ELR (cell line): ENCODE results near the gene MDK.

ENCODE experiments used
- DNase-seq: peaks from one replicate; pipeline ENCODE4 v3.0.0-alpha.2; 2015; ENCODE audit warnings: low read depth

MDK gene

GRCh38 chr11:46381048-46381818 is at the start of gene MDK:
Gene MDK, plus strand, starts transcription at chr11:46381669. Its CDS starts 389 bp downstream, at chr11:46382058.
- no peak for DNase-seq

- no peak for DNase-seq
Observed at GRCh38 chr11:46332093-46332567, 49.3 kb upstream of the MDK start.

DNA sequence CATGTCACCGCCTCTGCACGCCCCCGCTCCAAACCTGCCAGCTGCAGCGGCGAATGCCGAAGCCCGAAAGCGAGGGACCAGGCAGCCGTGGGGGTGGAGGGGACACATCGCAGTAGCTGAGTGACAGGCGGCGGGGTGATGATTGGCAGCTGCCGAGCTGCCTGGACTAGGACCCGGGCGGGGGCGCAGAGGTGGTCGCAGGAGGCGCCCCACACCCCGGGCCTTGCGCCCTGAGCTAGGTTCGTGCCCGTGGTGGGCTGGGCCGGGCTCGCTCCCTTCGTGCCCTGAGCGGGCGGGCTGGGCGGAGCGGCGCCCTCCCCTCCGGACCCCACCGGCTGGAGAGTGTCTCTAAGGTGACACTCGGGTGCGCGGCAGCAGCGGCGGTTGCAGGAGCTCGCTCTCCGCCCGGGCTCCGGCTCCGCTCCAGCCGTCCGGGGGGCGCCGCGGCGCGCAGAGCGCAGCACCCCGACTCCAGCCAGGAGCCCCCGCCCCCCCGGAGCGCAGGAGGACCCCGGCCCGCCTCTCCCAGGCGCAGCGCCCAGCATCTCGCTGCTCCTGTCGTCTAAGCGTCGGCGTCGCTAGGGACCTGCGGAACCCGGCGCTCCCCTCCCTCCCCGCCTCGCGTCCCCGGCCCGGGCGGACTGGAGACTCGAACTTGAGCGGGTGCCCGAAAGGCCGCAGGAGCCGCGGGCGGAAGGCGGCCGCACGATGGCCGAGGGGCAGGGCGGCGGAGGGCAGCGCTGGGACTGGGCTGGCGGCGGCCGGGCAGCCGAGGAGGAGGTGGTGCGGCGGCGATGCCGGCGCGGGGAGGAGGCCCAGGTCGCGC is 48.7 kb upstream of the MDK start:
- DNase-seq, result no peak

- no peak for DNase-seq
Observed at GRCh38 chr11:46333394-46333947, 48.0 kb upstream of the MDK start.

GRCh38 chr11:46334211-46334610 is 47.3 kb upstream of the MDK start:
- no peak for DNase-seq

DNA sequence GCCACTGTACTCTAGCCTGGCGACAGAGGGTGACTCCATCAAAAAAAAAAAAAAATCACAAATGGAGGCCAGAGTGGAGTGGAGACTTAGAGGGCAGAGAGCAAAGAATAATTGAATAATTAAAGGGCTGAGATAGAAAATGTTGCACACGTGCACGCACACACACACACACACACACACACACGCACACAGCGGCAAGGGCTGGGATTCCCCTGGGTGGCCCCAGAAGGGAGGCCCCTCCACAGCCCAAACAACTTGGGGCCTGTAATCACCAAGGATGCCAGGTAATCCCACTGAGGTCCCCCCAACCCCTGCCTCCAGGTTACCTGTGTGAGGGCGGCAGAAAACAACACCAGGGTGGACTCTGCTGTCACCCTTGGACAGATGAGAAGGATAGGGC is 46.2 kb upstream of the MDK start:
- DNase-seq, result no peak

- peak; percentile 37 for DNase-seq
Observed at GRCh38 chr11:46335890-46336562, 45.4 kb upstream of the MDK start.

- DNase-seq, result no peak
Observed at GRCh38 chr11:46336563-46337180, 44.8 kb upstream of the MDK start.

- no peak for DNase-seq
Observed at GRCh38 chr11:46337626-46338345, 43.7 kb upstream of the MDK start.

- peak; percentile 22 for DNase-seq
Observed at GRCh38 chr11:46338636-46338987, 42.9 kb upstream of the MDK start.

DNA sequence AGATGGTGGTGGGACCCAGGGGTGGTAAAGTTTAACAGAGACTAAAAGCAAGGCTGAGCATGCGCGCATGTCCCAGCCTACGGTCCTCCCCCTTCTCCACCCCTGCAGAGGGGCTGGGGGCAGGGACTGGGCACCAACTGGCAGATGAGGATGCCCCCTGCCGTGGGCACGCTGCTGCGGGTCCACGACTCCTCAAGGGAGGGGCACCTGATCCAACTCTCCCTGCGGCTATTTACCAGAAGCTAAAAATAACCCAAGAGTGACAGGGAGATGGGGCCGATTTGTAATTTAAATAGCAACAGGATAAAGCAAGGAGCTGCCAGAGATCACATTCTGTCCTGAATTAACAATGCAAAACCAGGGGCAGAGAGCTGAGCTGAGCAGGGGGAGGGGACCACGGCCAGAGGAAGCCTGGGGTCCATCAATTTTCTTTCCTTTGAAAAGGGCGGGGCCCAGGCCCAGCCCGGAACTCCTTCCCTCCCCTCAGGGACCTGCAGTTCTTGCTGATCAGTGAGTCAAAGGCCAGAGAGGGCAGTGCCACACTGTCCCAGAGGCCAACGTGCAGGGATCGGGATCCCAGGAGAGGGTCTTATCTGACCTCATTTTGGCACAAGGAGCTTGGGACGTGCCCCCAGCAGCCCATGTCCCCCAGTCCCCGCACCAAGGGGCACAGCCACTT is 42.3 kb upstream of the MDK start:
- DNase-seq, result no peak

DNA sequence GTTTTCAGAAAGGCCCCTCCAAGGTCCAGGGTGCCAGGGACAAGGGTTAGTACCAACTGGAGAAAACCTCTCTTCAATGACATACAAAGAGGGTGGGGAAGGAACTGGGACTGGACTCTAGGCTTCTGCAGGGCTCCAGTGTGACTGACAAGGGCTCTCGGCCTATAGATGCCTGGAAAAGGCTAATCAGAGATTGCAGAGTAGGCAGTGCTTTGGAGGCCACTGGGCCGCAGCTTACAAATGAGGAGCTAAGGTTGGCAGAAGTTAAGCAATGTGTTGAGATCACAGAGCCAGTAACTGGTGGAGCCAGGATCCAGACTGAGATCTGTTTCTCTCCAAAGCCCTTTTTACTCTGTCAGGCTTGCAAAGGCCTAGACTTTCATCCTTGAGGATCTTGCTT is 41.7 kb upstream of the MDK start:
- no peak for DNase-seq

DNA sequence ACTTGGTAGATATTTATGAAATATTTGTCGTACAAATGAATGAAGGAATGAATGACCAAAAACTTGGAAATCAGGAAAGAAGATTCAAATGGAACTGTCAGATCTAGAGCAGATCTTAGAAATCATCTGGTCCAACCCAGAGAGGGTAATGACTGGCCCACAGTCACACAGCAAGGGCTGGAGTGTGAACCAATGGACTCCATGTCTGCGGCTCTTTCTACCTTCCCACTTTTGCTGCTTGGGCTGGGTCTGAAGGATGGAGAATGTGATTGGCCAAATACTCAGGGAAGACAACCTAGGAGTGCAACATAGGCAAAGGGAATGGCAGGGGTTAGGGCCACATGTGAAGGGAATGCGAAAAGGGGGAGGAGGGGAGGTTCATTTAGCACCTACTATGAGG is 40.0 kb upstream of the MDK start:
- DNase-seq, result no peak

DNA sequence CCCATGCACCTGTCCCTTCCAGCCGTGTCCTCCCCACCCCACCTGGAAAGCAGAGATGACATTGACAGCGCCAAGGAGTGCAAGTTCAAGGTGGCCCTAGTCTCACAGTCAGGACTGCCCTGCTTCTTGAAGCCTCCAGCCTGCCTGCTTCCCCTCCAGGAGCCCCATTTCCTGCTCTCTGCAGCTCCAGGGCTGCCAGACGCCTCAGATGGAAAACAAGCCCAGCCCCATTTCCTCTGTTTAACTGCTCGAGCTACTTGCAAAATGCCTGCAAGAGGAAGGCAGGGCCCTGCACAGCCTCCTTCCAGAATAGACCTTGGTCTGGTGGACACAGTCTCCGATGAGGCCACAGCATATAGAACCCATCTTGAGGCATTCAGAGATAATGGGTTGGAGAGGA is 39.2 kb upstream of the MDK start:
- peak; percentile 30 for DNase-seq

DNA sequence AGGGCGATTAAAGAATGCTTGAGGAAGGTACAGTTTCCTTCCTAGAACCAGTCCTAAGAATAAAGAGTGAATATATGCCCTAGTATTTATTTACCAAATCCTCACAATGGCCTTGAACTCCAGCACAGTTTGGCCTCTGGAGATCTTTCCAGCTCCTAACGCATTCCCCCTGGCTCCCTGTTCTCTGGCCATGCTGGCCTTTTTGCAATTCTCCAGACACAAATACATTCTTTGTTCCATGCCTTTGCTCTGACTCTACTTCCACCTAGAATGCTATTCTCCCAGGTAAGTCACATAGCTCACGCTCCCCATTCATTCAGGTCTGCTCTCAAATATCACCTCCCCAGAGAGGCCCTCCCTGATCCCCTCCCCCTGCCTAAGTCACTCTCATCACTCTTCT is 37.9 kb upstream of the MDK start:
- DNase-seq, result no peak

DNA sequence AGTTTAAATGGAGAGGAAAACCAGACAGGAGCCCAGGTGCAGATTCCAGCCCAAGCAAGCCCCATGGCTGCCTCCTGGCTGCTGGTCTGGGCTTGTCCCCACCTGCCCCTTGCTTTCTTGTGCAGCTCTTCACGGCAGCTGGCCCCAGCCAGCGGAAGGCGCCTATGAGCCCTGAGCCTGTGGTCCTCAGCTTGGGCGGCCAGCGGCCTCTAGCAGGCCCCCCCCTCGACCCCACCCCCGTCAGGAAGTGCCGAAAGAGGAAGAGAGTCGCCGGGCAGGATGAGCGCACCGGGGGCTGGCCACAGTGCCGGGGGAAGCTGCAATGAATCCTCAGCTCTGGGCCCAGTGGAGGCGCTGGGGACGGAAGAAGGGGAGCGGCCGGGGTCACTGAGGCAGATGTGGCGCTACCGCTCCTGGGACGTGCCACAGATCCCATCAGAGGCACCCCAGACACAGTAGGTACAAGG is 36.3 kb upstream of the MDK start:
- no peak for DNase-seq

GRCh38 chr11:46345881-46346484 is 35.5 kb upstream of the MDK start:
- no peak for DNase-seq

DNA sequence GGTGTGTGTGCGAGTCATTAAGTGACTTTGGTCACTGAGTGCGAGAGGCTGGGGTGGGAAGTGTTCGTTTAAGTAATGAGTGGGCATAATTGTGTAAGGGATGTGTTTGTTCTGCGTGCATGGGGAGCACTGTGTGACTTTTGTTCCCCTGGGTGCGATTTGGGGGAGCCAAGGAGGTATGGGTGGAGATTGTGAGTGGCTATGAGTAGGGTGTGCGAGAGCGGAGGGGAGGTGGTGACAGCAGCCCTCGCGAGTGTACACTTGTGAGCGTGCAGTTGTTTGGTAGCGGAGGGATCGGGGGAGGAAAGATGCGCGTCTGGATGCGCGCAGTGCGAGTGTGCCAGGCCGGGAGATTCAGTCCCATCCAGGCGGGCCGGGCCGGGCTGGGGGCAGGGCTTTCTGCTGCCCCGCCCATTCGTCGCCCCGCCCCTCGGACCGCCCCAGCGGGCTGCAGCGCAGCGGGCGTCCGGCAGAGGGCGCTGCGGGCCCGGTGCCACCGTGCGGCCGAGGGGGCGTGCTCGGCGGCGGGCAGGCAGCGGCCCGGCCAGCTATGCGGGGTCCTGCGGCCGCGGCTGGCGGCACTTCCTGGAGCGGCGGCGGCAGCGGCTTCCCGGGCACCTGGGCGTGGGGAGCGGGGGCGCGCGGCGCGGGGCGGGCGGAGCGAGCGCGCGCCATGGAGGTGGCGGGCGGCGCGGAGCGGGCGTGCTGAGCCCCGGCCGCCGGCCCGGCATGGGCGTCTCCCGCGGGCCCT is 34.4 kb upstream of the MDK start, which contains the start of gene DGKZ:
DGKZ (plus strand) TSS at position 578 of the 751 bp plus-strand sequence. CDS start 197 bp downstream, outside the sequence.
- peak; percentile 84 for DNase-seq

GRCh38 chr11:46347637-46348311 is 33.7 kb upstream of the MDK start:
- peak; percentile 47 for DNase-seq
